Vagina (tissue), 2 donors: Measurements from ENCODE around the gene SLC7A6.

Experiments
- CTCF ChIP-seq, 3 experiments: fragments of 450-650 bp in 2 of 3; fragments of 200-600 bp in 1 of 3; sonication (generic) in 1 of 3; IDR thresholded peaks; one replicate each; pipeline ENCODE4 v1.5.1; 2017 to 2019; ENCODE audit warnings: antibody characterized with exemption in 3 of 3, mild to moderate bottlenecking in 2 of 3, moderate library complexity in 2 of 3
- POLR2A ChIP-seq, 2 donors: fragments of 450-650 bp; IDR thresholded peaks; one replicate each; pipeline ENCODE4 v1.6.1; 2017; ENCODE audit warnings: antibody characterized with exemption in 2 of 2, mild to moderate bottlenecking in 2 of 2, moderate library complexity in 2 of 2

DNA sequence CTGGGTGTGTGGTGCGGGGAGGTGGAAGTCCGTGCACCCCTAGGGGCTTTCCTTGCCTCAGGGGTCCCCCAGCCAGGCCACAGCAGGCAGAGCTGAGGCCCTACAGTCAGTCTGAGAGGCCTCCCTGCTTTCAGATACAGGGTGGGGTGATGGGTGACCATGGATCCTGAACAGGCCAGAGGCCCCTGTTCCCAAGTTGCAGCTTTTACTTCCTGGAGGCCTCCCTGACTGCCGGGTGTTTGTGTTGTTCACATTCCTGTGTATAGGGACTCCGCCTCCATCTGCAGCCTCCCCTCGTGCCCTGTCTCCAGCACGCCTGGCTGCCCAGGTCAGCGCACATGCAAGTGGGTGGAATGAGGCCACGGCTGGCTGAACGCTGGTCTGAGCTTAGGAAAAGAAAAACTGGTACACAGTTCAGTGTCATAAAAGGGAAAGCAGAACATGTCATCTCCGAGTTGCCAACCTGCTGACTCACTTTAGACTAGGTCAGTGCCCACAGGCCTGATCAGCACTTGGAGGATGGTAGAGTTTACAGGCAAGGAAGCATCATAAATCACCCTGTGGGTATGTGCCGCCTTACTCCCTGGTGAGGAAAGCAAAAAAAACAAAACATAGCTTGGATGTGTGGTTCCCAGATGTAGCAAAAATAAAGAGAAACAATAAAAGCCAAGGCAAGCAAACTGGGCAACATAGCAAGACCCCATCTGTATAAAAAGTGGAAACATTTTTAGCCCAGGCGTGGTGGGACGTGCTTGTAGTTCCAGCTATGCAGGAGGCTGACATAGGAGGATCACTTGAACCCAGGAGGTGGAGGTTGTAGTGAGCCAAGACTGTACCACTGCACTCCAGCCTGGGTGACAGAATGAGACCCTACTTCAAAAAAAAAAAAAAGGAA, 6.2 kb upstream of the SLC7A6 start:
- no peak for TF ChIP-seq CTCF (IDR thresholded peaks at IDR 0.05)
- TF ChIP-seq POLR2A (IDR thresholded peaks at IDR 0.05) = no peak
